ENCODE measurements around the gene VAMP2. TPM values are rescaled to one million over a fixed set of nuclear protein-coding genes. Genes with fewer than 3 reads are reported as not detected.

The VAMP2 gene
- total RNA-seq, 1 donor from 2014 or later = 19.8 TPM

GRCh38 chr17:8117980-8118768 is 44.6 kb downstream of the VAMP2 start, which contains the start of gene ALOXE3:
TSS of gene ALOXE3 (minus strand) at chr17:8118514. CDS start at chr17:8117990, 524 bp downstream.
- H3K27me3 Mint-ChIP-seq (ENCODE audit: unreplicated experiment) = peaks cover 43% of the 10 kb centered on the region
- peaks cover 35% of the 10 kb centered on the region for H3K4me1 Mint-ChIP-seq (ENCODE audit: unreplicated experiment)
- peak within 1 kb of the TSS; percentile 93 for H3K4me3 Mint-ChIP-seq (ENCODE audit: unreplicated experiment)
- H3K27ac Mint-ChIP-seq (ENCODE audit: unreplicated experiment) = peak within 1 kb of the TSS; percentile 88
- TF ChIP-seq, protein P1, sequence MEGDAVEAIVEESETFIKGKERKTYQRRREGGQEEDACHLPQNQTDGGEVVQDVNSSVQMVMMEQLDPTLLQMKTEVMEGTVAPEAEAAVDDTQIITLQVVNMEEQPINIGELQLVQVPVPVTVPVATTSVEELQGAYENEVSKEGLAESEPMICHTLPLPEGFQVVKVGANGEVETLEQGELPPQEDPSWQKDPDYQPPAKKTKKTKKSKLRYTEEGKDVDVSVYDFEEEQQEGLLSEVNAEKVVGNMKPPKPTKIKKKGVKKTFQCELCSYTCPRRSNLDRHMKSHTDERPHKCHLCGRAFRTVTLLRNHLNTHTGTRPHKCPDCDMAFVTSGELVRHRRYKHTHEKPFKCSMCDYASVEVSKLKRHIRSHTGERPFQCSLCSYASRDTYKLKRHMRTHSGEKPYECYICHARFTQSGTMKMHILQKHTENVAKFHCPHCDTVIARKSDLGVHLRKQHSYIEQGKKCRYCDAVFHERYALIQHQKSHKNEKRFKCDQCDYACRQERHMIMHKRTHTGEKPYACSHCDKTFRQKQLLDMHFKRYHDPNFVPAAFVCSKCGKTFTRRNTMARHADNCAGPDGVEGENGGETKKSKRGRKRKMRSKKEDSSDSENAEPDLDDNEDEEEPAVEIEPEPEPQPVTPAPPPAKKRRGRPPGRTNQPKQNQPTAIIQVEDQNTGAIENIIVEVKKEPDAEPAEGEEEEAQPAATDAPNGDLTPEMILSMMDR (IDR thresholded peaks at IDR 0.05; ENCODE audit: unreplicated experiment) = no peak
- DNase-seq (ENCODE audit: low spot score) = no peak
- H3K36me3 Mint-ChIP-seq (ENCODE audit: low read depth, unreplicated experiment) = peaks cover 18% of the 10 kb centered on the region
- no peaks in the 10 kb centered on the region for H3K9me3 Mint-ChIP-seq (ENCODE audit: unreplicated experiment)

DNA sequence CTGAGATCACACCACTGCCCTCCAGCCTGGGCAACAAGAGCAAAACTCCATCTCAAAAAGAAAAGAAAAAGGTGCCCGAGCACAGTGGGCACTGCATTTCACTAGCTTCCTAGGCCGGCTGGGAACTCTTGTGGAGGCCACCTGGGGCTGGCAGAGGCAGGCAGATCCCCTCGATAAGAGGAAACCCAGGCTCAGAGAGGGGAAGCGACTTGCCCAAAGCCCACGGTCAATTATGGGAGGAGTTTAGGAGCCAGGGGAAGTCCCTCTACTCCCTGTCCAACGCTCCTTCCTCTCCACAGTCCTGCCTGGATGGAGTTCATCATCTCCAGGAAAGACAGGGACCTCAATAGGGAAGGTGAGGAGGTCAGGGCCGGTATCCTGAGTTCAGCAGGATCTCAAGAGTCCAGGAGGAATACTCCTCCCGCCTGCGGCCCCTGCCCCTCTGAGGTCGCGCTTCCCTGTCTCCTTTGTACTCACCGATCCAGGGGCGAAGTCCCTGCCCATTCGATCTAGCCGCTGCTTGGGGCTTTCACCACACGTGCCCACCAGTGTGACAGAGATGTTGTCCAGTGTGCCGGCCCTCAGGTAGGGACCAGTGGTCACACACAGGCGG is 45.3 kb downstream of the VAMP2 start:
- no peak overlapping the region for H3K27ac Mint-ChIP-seq (ENCODE audit: unreplicated experiment)
- H3K27me3 Mint-ChIP-seq (ENCODE audit: unreplicated experiment) = peaks cover 39% of the 10 kb centered on the region
- peaks cover 18% of the 10 kb centered on the region for H3K36me3 Mint-ChIP-seq (ENCODE audit: low read depth, unreplicated experiment)
- H3K4me3 Mint-ChIP-seq (ENCODE audit: unreplicated experiment) = peak overlapping the region; percentile 93
- peaks cover 29% of the 10 kb centered on the region for H3K4me1 Mint-ChIP-seq (ENCODE audit: unreplicated experiment)
- H3K9me3 Mint-ChIP-seq (ENCODE audit: unreplicated experiment) = no peaks in the 10 kb centered on the region
- DNase-seq (ENCODE audit: low spot score) = no peak
- TF ChIP-seq, protein P1 (IDR thresholded peaks at IDR 0.05; ENCODE audit: unreplicated experiment) = no peak

DNA sequence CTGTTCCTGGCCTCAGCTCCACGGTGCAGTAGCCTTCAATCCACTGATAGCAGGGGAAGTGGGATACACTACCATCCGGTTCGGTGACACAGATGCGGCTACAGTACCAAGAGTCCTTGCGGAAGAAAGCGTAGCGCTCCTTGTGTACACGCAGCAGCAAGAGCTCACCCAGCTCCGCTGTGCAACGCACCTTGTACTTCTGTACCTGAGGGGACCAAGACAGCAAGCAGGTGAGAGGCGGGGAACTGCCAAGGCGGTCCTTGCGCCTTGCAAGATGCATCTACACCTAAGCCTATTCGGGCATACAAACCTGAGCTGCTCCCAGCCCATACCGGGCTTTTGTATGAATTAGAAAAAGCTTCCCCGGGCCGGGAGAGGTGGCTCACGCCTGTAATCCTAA is 46.0 kb downstream of the VAMP2 start:
- DNase-seq (ENCODE audit: low spot score) = no peak
- TF ChIP-seq, protein P1 (IDR thresholded peaks at IDR 0.05; ENCODE audit: unreplicated experiment) = no peak
- H3K4me1 Mint-ChIP-seq (ENCODE audit: unreplicated experiment) = peaks cover 27% of the 10 kb centered on the region
- no peaks in the 10 kb centered on the region for H3K9me3 Mint-ChIP-seq (ENCODE audit: unreplicated experiment)
- no peak overlapping the region for H3K4me3 Mint-ChIP-seq (ENCODE audit: unreplicated experiment)
- peaks cover 18% of the 10 kb centered on the region for H3K36me3 Mint-ChIP-seq (ENCODE audit: low read depth, unreplicated experiment)
- H3K27ac Mint-ChIP-seq (ENCODE audit: unreplicated experiment) = no peak overlapping the region
- peaks cover 37% of the 10 kb centered on the region for H3K27me3 Mint-ChIP-seq (ENCODE audit: unreplicated experiment)

GRCh38 chr17:8110907-8111306 is 51.8 kb downstream of the VAMP2 start:
- DNase-seq (ENCODE audit: low spot score) = no peak
- TF ChIP-seq, protein P1 (IDR thresholded peaks at IDR 0.05; ENCODE audit: unreplicated experiment) = no peak
- peak overlapping the region; percentile 7 for H3K4me3 Mint-ChIP-seq (ENCODE audit: unreplicated experiment)
- no peak overlapping the region for H3K27ac Mint-ChIP-seq (ENCODE audit: unreplicated experiment)
- peaks cover 22% of the 10 kb centered on the region for H3K27me3 Mint-ChIP-seq (ENCODE audit: unreplicated experiment)
- peaks cover 6% of the 10 kb centered on the region for H3K4me1 Mint-ChIP-seq (ENCODE audit: unreplicated experiment)
- no peaks in the 10 kb centered on the region for H3K9me3 Mint-ChIP-seq (ENCODE audit: unreplicated experiment)
- no peaks in the 10 kb centered on the region for H3K36me3 Mint-ChIP-seq (ENCODE audit: low read depth, unreplicated experiment)

DNA sequence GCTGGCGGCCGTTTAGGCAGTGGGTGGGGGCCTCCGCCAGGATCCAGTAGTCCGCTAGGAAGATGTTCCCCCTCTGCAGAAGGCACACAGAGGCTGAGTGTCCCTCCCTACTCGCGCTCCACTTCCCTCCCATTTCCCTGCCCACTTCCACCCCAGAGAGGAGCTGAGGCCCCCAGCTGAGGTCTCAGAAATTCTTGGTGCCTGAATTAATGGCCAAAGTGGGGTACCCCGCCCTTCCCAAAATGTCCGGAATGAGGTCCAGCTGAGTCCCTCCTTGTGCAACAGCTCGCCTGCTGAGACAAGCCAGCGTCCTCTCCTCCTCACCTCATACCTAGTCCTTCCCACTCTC is 52.3 kb downstream of the VAMP2 start:
- no peak for DNase-seq (ENCODE audit: low spot score)
- H3K27ac Mint-ChIP-seq (ENCODE audit: unreplicated experiment) = no peak overlapping the region
- no peaks in the 10 kb centered on the region for H3K36me3 Mint-ChIP-seq (ENCODE audit: low read depth, unreplicated experiment)
- peaks cover 6% of the 10 kb centered on the region for H3K4me1 Mint-ChIP-seq (ENCODE audit: unreplicated experiment)
- TF ChIP-seq, protein P1 (IDR thresholded peaks at IDR 0.05; ENCODE audit: unreplicated experiment) = peak; percentile 37
- peaks cover 21% of the 10 kb centered on the region for H3K27me3 Mint-ChIP-seq (ENCODE audit: unreplicated experiment)
- peak overlapping the region; percentile 7 for H3K4me3 Mint-ChIP-seq (ENCODE audit: unreplicated experiment)
- H3K9me3 Mint-ChIP-seq (ENCODE audit: unreplicated experiment) = no peaks in the 10 kb centered on the region
